HG02623 (cell line): Measurements from ENCODE around the gene MRPL17.

ENCODE experiments used
- ATAC-seq: cut with Tn5 transposase; IDR thresholded peaks from one replicate; pipeline ENCODE4 v1.9.1; 2021; ENCODE audit warnings: moderate library complexity; ENCODE audit not compliant: unreplicated experiment

MRPL17 gene

DNA sequence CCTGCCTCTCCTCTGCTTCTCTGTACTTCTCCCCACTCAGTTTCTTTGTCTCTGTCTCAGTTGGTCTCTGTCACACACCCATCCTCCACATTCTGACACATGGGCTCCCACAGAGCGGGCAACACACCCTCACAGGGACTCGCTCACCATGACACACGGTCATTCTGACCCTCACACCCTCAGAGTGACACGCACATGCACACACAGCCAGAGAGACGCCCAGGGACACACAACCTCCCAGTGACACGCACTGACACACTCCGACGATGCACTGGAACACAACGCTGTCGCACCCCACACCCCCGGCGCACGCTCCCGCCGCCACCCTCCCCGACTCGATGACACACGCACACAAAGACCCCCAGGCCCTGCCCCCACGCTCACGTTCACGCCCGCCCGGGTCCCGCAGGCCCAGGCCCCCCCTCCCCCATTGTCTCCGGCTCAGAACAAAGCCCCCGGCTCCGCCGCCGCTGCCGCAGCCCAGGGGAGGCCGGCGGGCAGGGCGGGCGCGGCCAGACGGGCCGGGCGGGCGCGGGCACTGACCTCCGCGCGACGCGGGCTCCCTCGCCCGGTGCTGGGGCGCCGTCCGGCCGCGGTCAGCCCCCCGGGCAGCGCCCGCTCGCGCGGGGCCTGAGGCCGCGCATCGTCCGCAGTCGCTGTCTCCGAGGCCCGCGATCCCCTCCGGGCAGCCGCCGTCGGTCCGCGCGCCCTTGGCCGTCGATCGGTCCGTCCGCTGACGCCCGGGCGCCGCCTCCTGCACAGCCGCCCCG lies 27.9 kb downstream of the MRPL17 start:
- no peak for ATAC-seq

GRCh38 chr11:6654281-6655019 lies 28.7 kb downstream of the MRPL17 start:
- ATAC-seq: no peak

DNA sequence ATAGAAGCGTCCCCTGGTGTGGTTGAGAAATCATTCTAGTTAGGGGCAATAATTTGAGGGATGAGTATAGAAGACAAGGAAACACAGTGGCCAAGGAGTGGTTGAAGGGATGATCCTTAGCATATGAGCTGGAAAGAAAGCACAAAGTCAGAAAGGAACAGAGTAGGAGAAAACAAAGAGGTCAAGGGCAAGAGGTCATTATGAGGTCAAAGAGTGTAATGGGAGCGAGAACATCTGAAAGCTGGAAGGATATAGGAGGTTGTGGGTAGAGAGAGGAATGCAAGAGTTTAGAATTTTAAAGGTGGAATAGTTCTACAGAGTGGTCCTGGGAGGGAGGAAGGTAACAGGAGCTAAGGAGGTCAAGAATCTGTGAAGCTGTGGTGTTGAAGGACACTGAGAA lies 29.5 kb downstream of the MRPL17 start:
- ATAC-seq: no peak

GRCh38 chr11:6653097-6653496 lies 30.0 kb downstream of the MRPL17 start:
- ATAC-seq: no peak

DNA sequence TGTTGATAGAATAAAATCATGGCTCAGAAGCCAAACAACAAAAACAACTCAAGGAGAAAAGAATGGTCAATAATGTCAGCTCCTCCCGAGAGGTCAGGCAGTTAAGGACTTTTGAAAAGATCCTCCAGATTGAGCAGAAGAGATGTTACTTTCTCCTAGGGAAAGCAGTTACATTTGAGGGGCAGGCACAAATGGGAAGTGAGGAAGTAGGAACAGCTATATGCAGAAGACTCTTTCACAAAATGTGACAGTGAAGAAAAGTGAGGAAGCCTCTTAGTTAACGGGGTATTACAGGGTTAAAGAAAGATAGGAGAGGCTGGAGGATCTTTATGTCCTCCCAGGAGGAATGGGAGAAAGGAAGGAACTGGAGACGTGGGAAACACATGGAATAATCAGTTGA lies 31.0 kb downstream of the MRPL17 start:
- ATAC-seq: no peak

GRCh38 chr11:6650980-6651379 lies 32.2 kb downstream of the MRPL17 start:
- no peak for ATAC-seq

DNA sequence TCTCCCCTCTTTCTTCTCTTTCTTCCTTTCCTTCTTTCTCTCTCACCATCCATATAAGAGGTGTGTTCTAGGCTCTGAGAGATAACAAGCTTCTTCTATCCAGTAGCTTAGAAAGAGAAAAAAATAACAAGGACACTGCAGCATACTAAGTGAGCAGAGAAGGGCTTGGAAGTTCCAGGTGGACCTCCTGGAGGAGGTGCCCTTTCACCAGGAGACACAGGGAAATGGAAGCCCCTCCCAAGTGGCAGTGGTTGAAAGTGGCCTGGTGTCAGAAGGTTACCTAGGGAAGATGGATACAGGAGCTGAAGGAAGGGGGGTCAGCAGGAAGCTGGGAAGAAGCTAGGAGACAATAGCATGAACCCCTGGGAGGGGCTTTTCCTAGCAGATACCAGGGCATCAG lies 33.0 kb downstream of the MRPL17 start:
- no peak for ATAC-seq

- no peak for ATAC-seq
These were observed 34.6 kb downstream of the MRPL17 start for GRCh38 chr11:6648501-6648900.

GRCh38 chr11:6647836-6648235 lies 35.3 kb downstream of the MRPL17 start:
- ATAC-seq: no peak

DNA sequence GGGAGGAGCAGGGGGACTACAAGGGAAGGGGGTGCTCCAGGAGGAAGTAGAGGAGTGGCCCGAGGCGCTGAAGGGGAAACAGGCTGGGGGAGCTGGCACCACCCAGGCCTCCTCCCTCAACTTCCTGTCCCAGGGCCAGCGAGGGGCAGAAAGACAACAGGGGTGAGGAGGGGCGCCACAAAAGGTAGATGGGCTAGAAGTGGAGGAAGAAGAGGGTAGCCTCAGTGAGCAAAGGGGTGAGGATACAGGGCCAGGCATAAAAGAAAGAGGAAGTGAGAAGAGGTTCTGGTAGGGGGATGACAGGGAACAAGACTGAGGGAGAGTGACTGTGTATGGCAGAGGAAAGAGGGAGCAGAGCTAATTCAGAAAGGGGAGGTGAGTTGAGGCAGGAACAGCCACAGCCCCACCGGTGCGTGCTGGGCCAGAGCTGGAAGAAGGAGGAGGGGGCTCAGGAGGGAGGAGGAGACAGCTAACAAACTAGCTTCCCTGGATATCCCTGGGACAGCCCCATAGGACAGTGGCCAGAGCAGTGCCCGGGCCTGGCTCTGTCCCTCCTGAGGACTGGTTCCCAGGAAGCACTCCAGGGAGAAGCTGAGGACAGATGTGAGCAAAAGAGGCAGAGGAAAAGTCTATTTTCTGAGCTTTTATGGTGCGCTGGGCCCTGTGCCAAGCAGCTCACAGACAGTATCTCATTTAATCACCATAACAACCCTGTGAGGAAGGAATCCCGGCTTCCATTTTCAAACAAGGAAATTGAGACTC lies 36.0 kb downstream of the MRPL17 start:
- ATAC-seq: peak; percentile 91

DNA sequence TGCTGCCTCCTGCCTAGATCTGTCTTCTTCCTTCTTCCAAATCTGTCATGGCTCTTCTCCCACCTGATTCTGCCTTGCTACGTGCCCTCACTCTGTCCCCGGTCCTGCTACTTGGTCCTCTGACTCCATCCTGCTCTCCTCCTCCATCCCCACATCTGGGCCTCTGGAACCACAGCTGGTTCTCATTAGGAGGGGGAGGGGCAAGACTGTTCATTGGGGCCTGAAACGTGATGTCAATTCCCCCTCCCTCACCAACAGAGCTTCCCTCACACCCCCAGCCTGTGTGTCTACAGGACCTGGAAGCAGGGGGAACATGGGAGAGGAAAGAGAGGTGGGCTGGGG lies 36.6 kb downstream of the MRPL17 start:
- no peak for ATAC-seq

GRCh38 chr11:6646071-6646470 lies 37.1 kb downstream of the MRPL17 start:
- ATAC-seq: no peak

DNA sequence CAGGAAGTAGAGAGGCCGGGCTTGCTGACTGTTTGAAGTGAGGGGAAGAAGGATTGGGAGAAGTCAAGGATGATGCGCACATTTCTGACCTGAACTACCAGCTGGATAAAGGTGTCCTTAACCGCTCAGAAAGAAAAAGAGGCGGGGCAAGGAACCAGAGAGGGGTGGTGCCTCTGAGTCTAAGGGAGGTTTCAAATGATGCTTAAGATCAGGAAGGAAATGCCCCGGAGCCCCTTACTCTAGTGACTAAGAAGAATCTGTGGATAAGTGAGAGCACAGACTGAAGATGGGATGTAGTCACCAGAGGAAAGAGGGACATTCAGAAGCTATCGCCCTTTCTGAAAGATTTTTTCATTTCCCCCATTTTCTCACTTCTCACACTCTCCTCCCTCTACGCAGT lies 40.2 kb downstream of the MRPL17 start:
- ATAC-seq: no peak

DNA sequence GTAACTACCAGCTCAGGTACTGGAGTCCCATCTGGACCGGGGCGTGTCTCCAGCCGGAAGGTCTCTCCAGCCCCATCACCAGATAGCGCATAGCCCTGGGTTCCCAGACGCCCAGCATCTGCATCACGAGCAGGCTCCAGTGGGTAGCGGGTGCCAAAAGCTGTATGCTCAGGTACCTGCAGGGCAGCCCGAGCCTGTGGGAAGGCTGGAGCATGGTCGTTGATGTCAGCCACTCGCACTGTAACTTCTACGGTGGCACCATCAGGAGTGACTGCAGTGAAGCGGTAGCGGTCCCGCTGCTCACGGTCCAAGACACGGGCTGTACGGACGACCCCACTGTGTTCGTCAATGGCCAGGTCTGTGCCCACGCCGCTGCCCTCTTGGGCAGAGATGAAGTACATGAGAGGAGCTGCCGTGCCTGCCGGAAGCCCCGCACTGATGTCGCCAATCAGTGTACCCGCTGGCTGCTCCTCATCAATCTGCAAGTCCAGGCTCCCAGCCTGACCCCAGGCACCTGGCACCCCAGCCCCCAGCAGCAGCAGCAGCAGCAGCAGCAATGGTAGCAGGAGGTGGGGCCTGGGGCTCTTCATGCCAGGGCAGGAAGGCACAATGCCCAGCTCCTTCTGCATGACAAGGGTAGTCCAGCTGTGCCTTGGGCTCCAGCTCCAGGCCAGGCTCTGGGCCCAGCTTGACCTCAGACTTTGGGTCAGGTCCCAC lies 42.0 kb downstream of the MRPL17 start:
- no peak for ATAC-seq

DNA sequence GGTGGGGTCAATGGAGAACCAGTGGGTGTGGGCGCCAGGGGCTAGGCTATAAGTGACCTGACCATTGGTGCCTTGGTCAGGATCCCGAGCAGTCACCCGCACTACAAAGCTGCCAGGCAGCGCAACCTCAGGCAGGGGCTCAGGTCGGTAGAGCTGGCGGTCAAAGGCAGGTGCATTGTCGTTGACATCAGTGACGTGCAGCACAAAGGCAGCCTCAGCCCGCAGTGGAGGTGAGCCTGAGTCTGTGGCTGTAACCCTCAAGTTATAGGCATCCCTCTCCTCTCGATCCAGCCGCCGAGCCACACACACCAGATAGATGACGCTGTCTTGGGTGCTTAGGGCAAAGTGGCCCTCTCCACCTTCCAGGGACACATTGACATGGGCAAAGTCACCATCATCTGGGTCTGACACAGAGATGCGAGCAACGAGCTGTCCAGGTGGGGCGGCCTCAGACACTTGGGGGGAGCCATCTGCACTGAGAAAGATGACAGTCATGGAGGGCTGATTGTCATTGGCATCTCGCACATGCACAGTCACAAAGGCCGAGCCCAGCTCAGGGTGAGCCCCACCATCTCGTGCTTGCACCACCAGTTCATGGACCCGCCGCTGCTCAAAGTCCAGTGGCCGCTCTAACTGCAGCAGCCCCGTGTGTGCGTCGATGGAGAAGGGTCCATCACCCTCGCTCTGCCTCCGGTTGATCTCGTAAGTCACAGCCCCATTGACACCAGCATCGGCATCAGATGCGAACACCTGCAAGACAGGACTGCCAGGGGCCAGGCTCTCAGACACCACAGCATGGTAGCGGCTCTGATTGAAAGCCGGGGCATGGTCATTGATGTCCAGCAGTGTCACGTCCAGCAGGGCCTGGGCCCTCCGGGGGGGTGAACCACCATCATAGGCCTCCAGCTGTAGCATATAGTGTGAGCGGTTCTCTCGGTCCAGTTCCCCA lies 42.8 kb downstream of the MRPL17 start:
- no peak for ATAC-seq

- ATAC-seq: no peak
These were observed 44.7 kb downstream of the MRPL17 start for GRCh38 chr11:6638429-6638828.

DNA sequence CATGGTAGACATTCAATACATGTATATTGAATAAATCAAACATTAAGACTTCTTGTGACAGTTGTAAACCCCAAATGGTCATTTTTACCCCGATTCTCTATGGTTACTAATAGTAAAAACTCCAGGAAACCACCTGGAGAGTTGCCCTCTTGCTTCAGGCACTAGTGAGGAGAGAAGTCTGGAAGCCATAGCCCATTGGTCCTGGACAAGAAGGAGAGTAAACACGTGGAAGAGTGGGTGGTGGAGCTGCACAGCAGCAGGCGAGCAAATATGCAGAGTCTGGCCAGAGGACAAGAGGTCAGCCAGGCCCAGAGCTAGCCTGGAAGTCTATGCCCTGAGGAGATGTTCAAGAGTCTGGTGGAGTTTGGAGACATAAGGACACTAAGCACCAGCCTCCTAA lies 45.3 kb downstream of the MRPL17 start:
- ATAC-seq: no peak

DNA sequence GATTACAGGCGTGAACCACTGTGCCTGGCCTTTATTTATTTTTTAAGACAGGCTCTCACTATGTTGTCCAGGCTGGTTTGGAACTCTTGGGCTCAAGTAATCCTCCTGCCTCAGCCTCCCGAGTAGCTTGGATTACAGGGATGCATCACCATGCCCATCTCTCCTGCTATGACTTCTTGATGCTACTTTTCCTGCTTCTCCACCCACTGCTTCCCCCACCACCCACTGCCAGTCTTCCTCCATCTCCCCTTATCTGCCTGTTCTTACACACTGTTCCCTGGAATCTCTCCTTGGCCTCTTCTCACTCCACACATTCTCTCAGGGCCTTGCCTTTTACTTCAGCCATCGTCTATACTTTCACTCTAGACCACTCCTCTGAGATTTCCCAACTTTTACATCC lies 46.7 kb downstream of the MRPL17 start:
- no peak for ATAC-seq

DNA sequence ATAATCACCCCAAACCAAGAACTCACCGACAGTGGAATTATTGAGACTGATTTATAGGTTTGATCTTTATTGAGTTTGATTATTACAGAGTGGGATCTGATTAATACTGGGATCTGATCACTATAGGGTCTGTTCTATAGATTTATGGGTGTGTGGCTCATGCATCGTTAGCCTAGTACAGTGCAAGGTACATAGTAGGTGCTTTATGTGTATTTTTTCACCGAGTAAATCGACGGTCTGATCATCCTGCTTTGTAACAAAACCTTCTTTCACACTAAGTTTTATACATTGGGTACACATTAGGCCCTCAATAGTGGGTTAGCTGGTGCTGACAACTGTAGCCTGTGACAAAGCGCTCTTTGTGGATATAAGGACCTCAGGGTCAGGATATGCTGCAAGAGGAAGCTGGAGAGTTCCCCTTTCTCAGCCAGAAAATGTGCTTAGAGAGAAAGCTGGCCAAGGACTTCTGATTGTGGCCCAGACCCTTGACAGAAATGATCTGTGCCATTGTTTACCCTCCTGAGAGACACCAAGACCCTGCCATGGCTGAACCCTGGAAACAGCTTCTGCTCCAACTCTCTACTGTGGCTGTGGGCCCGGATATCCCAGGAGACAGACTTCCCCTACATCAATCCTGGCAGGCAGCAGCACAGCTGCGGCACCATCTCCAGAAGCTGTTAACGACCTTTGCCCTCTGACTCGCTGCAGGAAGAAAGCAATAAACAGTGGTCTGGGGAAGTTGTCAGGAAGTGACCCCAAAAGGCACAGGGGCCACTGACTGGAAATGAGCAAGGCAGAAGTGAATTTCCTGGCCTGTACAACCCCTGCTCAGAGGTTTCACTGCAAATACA lies 47.8 kb downstream of the MRPL17 start:
- no peak for ATAC-seq
